ENCODE measurements around the gene FEZF1.
"Not testable (repeated sequence)": the region's sequence is repeated elsewhere in the genome, so short reads cannot be mapped to it uniquely, and the experiment has no call there.

The FEZF1 gene

GRCh38 chr7:122306320-122307227, 2.0 kb upstream of the FEZF1 start:
- no peak for DNase-seq

GRCh38 chr7:122305475-122306319, 1.1 kb upstream of the FEZF1 start:
- DNase-seq = no peak

DNA sequence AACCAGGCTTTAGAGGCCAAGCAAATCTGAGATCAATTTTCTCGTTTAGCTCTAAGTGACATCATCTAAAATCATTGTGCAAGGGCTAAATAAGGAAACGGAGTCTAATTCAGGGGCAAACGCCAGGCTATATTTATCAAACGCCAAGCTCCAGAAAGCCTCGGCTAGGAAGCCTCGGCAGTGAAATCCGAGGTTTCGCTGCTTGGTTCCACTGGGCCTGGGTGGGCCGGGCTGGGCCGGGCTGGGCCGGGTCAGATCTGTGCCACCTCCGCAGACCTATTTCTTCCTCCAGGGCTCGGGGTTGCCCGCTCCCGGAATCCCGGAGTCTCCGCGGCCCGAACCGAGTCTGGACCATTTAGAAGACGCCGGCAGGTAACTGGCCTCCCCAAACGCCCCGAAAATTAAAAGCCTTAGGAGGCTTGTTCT, 459 bp upstream of the FEZF1 start:
- DNase-seq = no peak

GRCh38 chr7:122303531-122304318, 825 bp downstream of the FEZF1 start:
- no peak for DNase-seq

GRCh38 chr7:122302761-122303530, 1.6 kb downstream of the FEZF1 start:
- DNase-seq = no peak

DNA sequence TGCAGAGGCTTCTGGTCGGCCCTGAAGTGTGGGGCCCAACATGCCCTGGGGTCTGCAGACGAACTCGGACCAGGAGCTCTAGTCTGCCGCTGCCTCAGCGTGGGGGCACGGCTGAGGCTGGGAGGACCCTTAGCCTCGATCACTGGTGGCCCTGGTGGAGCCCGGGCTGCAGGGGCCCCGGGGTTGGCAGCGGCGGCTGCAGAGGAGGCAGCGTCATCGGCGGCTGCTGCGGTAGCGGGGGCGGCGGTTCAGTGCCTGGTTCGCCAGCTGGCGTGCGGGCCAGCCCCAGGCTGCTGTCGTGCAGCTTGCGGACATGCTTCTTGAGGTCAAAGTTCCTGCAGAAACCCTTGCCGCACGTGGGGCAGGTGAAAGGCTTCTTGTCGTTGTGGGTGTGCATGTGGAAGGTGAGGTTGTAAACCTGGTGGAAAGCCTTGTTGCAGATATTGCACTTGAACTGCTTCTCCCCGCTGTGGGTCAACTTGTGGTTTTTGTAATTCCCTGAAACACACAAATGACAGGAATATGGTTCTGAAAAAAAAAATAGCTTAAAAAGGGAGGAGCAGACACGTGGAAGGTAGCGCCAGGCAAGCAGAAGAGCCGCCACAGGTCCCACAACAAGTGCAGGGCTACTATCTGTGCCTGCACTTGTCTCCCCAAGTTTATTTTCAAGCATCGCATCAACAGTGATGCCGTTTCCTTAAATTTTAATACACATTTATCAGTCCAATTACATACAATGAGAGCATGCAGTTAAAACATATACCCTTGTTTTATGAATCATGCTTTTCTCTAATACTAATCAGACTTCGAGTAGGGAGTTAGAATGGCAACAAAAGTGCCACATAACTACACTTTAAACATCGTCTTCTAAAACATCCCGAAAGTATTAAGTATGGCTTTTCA, 2.4 kb downstream of the FEZF1 start:
- DNase-seq = no peak

GRCh38 chr7:122300956-122301833, 3.4 kb downstream of the FEZF1 start:
- DNase-seq = no peak

DNA sequence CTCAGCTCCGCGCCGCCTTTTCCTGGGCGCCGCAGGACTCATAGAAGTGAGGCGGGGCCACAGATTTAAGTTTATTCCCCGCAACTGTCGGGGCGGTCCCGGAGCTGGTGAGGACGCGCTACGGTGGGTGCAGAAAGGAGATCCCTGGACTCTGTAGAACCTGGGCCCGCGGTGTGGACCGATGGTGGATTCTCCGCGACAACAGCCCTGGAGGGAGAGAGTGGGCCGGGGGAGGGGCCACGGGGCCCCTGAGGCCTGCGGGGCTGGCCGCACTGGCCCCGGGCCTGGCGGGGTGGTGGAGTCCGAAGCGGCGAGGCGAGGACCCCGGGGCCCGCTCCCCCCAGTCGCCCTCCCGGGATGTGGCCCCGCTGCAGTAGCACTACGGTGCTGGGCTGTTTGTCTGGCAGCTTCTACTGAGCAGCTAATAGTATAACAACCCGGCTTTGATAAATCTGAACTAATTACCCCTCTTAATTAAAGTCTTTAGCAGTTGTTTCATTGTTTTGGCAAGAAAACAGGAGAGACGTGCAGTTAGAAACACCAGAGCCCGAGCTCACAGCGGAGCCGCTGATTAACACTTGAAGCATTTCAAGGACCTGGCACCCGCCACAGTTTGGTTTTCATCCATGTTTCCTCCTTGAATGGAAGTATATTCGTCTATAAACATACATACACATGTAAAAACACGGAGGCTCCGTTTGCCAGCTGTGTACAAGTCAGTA, 4.2 kb downstream of the FEZF1 start:
- DNase-seq = no peak

DNA sequence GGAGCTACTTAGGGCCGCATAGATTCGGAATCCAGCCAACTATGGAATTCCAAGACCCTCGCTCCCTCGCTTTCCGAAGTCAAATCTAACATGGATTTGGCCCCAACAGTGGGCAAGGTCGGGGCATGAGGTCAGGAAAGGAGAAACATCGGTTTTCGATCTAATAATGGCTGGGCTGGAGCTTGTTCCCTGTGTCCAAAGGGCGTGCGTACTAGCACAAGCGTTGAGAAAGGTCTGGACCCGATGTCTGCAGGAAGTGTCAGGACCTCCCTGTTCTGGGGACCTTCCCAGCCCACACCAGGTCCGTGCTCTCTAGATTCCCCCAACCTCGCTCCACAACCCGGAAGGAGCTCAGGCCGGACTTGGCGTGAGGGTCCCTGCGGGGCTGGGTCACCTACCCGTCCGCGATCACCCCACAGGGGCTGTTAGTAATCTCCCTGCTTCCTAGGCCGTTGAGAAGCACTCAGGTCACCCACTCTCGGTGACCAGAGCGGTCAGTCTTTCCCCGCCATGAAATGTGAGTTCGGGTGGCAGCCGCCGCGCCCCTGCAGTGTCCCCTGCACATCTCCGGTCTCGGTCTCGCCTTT, 4.8 kb downstream of the FEZF1 start:
- no peak for DNase-seq

DNA sequence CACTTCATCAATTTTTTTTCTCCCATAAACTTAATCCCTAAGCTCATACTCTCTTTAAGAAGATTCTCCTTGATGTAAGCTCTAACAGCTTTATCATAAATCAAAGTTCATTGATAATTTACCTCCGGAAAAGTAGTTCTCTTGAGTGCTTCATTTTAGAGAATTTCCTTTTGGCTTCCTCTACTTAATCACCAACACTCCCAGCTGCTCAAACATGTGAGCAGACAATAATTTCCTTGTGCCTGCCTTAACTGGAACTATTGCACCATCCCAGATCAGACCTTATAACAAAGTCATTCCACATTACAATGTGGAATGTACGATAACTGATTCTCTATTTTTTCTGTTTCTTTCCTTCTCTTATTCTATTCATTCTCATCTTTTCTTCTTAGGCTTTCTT, 5.9 kb downstream of the FEZF1 start:
- DNase-seq = no peak

DNA sequence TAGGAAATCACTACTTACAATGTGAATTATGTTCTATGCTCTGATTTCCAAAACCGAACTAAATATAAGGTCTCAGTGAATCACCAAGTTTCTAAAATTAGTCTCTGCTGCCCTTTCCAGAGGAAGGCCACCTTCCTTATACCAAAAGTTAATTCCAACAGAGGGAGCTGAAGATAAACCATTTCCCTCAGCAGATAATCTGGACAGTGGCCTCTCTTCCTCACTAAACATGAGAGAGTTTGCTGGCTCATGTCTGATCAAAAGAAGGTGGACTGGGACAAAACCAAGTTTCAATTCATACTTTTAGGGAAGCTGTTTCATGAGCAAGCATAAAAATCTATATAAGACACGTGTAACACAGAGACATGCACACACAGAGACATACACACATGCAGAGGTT, 6.4 kb downstream of the FEZF1 start:
- no peak for DNase-seq

- DNase-seq = no peak
Measured at GRCh38 chr7:122291189-122291588, 13.4 kb downstream of the FEZF1 start.

GRCh38 chr7:122290476-122290875, 14.1 kb downstream of the FEZF1 start:
- no peak for DNase-seq

DNA sequence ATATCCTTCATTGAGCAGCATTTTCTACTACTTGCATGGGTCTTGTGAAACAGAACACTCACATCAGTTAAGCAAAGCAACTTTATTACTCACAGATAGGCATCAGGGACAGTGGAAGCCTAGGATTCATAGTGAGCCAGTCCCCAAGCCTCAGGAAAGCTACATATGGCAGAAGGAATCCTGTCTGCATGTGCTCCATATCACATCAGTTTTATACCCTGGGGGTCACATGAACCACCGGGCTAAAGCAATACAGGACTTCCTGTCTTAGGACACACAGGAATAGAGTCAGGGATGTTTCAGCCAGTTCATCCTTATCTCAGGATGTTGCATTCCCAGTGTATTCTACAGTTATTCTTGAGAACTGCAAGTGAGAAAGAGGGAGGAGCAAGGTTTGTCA, 15.1 kb downstream of the FEZF1 start:
- DNase-seq = no peak

DNA sequence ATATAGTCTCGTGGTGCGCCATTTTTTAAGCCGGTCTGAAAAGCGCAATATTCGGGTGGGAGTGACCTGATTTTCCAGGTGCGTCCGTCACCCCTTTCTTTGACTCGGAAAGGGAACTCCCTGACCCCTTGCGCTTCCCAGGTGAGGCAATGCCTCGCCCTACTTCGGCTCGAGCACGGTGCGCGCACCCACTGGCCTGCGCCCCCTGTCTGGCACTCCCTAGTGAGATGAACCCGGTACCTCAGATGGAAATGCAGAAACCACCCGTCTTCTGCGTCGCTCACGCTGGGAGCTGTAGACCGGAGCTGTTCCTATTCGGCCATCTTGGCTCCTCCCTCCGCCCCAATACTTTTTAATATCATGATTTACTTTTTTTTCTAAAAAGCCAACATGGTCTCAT, 19.9 kb downstream of the FEZF1 start:
- not testable (repeated sequence) for DNase-seq

DNA sequence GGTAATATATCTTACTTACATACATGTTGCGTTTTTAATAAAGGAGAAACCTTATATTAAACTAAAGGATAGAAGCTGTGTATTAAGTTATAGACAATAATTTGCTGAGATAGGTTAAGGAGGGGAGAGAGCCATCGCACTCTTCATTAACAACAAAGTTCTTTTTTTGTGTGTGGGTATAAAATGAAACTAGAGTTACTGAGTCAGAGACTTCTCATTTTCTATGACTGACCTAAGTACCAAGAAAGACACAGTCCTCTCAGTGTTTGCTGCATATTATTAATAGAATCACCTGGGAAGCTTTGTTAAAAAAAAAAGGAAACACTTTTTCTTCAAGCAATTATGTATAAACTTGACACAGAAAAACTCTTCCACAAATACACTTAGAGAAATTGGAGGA, 31.4 kb downstream of the FEZF1 start:
- no peak for DNase-seq

GRCh38 chr7:122269241-122269640, 35.3 kb downstream of the FEZF1 start:
- no peak for DNase-seq

DNA sequence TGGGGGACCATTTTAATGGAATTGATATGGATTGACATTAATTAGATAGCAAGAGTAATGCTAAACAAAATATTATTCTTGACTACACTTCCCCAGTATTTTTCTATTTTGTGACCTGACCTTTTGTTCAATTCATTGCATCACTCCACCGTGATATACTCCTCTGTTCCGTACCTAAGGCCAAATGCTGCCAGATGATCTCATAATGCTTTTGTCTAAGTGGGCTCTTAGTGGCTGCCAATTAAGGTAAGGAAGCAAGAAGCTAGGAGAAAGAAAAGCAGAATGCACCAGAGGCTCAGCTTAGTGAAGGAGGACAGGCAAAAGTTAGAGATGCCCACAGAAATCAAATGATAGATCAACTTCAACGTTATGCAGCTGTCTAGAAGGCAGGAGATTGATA, 36.4 kb downstream of the FEZF1 start:
- DNase-seq = no peak

- DNase-seq = no peak
Measured at GRCh38 chr7:122262246-122262645, 42.3 kb downstream of the FEZF1 start.

Measured in GDM1 (cell line).